Upper lobe of left lung (tissue), 4 donors: ENCODE data around the gene PLEKHG3.

Source experiments
- CTCF ChIP-seq, 6 experiments: fragments of 450-650 bp in 4 of 6; fragments of 200-600 bp in 2 of 6; sonication (generic) in 2 of 6; IDR thresholded peaks; one replicate each; pipeline ENCODE4 v1.5.1; 2016 to 2019; ENCODE audit warnings: antibody characterized with exemption in 6 of 6
- POLR2A ChIP-seq, 4 donors: fragments of 450-650 bp; IDR thresholded peaks; one replicate each; pipeline ENCODE4 v1.5.1; 2016 to 2017; ENCODE audit warnings: antibody characterized with exemption in 4 of 4, mild to moderate bottlenecking in 2 of 4
- POLR2AphosphoS5 ChIP-seq, 2 donors: sonication (generic); formaldehyde crosslinking; IDR thresholded peaks; one replicate each; pipeline ENCODE4 v1.5.1; 2017; ENCODE audit warnings: antibody characterized with exemption in 2 of 2

DNA sequence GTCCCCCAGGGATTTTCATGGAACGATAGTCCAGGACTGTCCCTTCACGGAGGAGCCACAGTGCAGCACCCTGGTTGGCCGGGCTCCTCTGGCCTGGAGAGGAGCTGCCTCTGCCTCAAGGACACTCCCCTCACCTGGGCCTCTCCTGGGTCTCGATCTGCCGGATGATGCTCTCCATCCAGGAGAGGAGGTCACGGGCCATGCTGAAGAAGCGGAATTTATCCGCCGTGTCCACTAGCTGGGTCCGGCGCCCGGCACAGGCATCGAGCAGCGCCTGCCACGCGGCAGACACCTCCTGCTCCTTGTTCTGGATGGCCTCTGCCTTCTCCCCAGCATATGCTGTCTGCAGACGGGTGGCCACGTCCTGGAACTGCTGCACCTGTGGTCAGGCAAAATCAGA, 66.5 kb downstream of the PLEKHG3 start:
- TF ChIP-seq CTCF (IDR thresholded peaks at IDR 0.05) (no peak), POLR2A (IDR thresholded peaks at IDR 0.05) (no peak), POLR2AphosphoS5 (IDR thresholded peaks at IDR 0.05) (no peak)
